Limb (tissue), 2 donors: Measurements from ENCODE around the gene CST4.
"Not testable (repeated sequence)": the region's sequence is repeated elsewhere in the genome, so short reads cannot be mapped to it uniquely, and the experiment has no call there.

Experiments
- DNase-seq, 2 donors: peaks; one replicate each; pipeline ENCODE4 v3.0.0-alpha.2; 2016; ENCODE audit errors: extremely low spot score in 2 of 2

CST4 gene, protein sequence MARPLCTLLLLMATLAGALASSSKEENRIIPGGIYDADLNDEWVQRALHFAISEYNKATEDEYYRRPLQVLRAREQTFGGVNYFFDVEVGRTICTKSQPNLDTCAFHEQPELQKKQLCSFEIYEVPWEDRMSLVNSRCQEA

GRCh38 chr20:23688684-23689398 is at the start of gene CST4:
CST4 (minus strand) TSS chr20:23689038; CDS start chr20:23688969, 69 bp downstream.
- not testable (repeated sequence) for DNase-seq

- DNase-seq: not testable (repeated sequence)
Observed at GRCh38 chr20:23735391-23735790, 46.6 kb upstream of the CST4 start.

DNA sequence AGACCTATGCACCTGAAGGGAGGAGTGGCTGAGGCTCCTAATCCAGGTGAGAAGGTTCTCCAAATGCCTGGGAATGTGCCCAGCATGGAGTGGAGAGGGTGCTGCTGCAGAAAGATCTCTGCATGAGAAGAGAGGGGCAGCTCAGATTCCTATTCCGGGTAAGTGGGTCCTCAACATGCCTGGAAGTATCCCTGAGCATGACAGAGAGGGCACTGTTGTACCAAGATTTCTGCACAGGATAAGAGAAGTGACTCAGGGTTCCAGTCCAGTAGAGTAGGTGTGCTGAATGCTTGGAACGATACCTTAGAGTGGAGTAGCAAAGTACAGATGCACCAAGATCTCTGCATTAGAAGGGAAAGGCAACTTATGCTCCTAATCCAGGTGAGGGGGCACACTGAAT is 46.1 kb upstream of the CST4 start:
- DNase-seq: not testable (repeated sequence)

DNA sequence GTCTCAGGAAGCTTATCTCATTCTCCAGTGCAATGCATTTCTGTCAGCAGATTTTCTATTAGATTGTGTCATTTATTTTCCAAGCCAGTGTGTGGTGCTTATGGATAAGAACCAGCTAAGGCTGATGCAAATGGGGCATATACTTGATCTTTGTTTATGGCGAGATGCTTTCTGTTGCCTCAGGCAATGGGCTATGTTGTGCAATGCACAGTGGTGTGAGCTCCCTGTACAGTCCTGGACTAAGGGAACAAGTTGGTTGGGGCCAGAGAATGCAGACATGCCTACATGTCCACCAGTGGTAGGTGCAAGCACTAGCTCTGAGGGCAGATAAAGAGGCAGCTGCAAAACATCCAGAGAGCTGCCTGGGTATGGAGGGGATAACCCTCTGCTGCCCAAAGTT is 45.6 kb upstream of the CST4 start:
- DNase-seq: not testable (repeated sequence)

- no peak for DNase-seq
Observed at GRCh38 chr20:23727016-23727415, 38.2 kb upstream of the CST4 start.

DNA sequence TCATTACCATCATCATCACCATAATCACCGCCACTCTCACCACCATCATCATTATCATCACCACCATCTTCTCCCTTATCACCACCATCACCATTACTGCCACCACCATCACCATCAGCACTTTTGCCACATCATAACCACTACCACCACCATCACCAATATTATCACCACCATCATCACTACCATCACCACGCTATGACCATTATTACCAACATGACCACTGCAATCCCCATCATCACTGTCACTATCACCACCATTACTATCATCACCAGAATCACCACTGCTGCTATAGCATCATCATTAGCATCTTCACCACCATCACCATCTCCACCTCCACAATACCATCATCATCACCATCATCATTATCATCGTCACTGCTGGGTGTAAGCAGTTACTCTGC is 36.3 kb upstream of the CST4 start:
- DNase-seq: no peak

DNA sequence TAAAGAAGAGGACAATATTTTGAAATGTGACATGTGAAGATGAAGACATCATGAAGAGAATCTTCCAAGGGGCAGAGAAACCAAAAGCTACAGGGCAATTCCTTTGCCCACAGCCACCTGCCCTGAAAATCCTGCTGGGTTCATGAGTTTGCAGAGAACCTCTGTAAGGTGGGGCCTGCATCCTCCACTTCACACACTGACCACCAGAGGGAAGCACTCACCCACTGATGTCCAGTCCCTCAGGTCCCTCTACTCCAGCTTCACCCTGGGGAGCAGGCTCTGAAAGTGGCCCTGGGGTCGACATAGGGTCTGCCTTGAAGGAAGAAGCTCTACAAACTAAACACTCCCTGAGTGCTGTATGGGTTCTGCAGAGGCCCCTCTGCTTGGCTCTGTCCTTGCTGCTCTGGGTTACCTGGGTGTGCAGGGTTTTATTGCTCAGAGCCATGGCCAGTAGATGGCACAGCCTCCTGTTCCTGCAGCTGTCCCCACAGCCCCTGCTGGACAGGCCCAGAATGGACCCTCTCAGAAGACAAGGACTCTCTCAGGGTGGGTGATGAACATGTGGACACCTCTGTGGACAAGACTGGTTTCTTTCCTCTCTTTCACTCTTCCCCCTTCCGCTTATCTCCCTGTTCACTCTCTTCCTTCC is 34.9 kb upstream of the CST4 start:
- DNase-seq: not testable (repeated sequence)

DNA sequence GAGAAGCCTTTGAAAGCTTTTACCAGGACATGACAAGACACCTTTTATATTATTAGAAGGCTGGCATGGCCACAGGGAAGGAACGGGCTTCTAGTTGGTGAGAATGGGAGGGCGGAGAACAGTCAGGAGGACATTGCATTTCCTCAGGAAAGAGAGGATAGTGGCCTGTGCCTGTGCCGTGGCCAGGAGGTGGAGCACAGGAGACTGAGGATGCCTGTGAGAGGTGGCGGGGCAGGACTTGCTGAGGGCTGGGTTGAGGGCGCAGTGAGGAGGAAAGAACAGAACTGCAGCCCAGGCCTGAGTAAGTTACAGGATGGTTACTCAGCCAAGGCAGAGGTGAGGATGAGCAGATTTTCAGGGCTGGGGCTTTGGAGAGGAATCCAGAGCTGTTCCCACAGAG is 34.0 kb upstream of the CST4 start:
- DNase-seq: not testable (repeated sequence)

- no peak for DNase-seq
Observed at GRCh38 chr20:23721962-23722361, 33.1 kb upstream of the CST4 start.

- not testable (repeated sequence) for DNase-seq
Observed at GRCh38 chr20:23719351-23719750, 30.5 kb upstream of the CST4 start.

GRCh38 chr20:23711778-23712177 is 22.9 kb upstream of the CST4 start:
- DNase-seq: not testable (repeated sequence)

GRCh38 chr20:23710771-23711170 is 21.9 kb upstream of the CST4 start:
- no peak for DNase-seq

GRCh38 chr20:23705895-23706294 is 17.1 kb upstream of the CST4 start:
- no peak for DNase-seq

GRCh38 chr20:23702021-23702420 is 13.2 kb upstream of the CST4 start:
- DNase-seq: no peak

DNA sequence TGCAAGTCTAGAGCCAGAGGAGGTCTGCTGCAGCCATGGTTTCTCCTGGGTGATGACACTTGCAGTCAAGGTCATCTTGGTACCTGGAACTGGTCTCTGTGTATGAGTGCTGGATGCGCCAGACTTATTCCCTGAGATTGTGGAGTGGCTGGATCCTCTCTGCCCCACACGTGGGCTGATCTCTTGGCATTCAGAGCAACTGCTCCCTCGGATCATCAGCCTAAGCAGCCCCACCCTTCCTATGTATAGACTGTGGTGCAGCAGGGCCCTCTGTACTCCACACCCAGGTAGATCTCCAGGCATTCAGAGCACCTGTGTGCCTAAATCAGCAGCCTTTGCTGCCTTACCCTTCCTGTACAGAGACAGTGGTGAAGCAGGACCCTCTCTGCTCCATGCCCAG is 12.1 kb upstream of the CST4 start:
- DNase-seq: no peak

- no peak for DNase-seq
Observed at GRCh38 chr20:23697947-23698346, 9.1 kb upstream of the CST4 start.

DNA sequence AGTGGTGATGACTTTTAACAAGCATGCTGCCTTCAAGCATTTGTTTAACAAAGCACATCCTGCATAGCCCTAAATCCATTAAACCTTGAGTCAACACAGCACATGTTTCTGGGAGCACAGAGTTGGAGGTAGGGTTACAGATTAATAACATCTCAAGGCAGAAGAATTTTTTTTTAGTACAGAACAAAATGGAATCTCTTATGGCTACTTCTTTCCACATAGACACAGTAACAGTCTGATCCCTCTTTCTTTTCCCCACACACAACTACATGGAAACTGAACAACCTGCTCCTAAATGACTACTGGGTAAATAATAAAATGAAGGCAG is 6.2 kb upstream of the CST4 start:
- DNase-seq: not testable (repeated sequence)

DNA sequence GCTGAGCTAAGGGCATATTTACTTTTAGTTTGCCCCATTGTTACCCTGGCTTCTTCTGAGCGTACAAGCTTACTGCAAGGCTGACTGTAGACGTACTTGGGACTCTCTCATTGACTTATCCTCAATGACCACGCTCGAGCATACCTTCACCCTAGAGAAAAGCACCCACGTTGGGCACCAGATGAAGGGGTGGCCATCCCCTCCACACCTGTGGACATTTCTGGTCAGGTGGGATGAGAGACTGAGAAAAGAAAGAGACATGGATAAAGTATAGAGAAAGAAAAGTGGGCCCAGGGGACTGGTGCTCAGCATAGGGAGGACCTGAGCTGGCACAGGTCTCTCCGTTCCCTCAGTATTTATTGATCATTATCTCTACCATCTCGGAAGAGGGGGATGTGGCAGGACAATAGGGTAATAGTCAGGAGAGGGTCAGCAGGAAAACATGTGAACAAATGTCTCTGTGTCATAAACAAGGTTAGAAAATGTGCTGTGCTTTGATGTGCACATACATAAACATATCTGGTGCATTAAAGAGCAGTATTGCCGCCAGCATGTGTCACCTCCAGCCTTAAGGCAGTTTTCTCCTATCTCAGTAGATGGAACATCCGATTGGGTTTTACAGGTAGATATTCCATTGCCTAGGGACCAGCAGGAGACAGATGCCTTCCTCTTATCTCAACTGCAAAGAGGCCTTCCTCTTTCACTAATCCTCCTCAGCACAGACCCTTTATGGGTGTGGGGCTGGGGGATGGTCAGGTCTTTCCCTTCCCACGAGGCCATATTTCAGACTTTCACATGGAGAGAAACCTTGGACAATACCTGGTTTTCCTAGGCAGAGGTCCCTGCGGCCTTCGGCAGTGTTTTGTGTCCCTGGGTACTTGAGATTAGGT is 5.6 kb upstream of the CST4 start:
- not testable (repeated sequence) for DNase-seq

DNA sequence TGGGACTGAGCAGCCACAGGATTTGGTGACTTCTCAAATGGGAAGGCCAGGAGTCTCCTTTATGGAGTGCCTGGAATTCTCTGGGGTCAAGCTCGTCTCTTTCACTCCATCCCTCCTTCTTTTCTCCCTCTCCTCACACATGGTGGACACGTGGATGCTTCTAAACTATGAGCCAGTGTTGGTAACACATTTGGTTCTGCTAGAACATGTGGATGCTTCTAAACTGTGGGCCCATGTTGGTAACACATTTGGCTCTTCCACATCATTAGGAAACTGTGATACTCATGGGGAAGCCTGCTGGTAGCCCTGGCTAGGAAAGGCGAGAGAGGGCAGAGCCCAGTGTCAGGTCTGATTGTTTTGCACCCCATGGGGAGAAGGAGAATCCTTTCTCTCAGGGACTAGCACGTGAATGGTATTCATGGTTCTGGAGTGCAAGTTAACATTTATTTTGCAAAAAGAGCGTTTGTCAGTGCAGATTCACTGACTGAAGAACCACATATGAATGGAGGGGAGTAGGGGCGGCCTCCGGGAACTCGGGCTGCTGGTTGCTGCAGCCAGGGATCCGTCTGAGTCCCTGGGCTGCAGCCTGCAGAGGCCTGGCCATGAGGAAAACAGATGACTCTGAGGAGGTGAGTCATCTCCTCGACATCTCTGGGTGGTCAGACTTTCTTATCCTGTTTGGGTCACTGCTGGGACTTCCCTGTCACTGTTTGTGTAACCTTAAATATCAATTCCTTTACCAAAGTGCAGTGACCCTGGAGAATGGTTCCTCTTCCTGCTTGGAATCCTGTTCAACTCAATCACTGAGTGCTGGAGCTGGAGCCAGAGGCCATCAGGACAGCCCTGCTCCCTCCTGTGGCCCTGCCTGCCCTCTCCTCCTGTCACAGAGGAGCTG is 4.1 kb upstream of the CST4 start:
- DNase-seq: not testable (repeated sequence)

DNA sequence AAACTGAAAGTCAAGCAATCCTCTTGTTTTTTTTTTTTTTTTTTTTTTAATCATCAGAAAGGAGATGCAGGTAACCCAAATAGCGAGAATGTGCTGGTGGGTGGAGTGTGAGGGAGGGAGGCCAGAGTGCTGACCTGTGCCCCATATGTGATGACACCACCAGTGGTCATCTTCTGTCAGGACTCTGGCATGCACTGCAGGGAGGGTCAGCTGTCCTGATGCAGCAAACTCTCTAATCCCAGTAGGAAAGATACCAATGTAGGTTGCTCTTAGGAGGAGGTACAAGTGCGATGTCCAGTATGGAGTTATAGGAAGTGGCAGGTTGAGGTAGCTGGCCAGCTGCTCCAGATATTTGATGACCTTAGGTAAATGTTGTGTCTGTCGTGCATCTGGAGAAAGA is 2.8 kb upstream of the CST4 start:
- DNase-seq: no peak

GRCh38 chr20:23690581-23690980 is 1.7 kb upstream of the CST4 start:
- DNase-seq: no peak
